GM19025 (cell line): ENCODE measurements around the gene RFX8.
"Not testable (repeated sequence)": the region's sequence is repeated elsewhere in the genome, so short reads cannot be mapped to it uniquely, and the experiment has no call there.

Source experiments
- ATAC-seq: cut with Tn5 transposase; IDR thresholded peaks from one replicate; pipeline ENCODE4 v1.9.1; 2021; ENCODE audit warnings: mild to moderate bottlenecking, low read depth, moderate library complexity; ENCODE audit not compliant: unreplicated experiment

Gene RFX8

DNA sequence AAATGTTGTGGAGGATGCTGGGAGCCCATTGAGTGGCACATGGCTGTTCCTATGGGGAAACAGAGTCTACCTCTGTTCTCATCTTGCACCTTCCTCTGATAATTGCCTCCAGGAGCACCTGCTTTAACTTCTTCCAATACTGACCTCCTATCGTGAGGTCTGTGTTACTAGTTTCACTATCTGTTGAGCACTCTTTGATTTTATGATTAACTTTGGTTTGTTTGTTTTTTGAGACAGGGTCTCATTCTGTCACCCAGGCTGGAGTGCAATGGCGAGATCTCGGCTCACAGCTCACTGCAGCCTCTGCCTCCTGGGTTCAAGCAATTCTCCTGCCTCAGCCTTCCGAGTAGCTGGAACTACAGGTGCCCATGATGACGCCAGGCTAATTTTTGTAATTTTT, 12.1 kb upstream of the RFX8 start:
- ATAC-seq = no peak

DNA sequence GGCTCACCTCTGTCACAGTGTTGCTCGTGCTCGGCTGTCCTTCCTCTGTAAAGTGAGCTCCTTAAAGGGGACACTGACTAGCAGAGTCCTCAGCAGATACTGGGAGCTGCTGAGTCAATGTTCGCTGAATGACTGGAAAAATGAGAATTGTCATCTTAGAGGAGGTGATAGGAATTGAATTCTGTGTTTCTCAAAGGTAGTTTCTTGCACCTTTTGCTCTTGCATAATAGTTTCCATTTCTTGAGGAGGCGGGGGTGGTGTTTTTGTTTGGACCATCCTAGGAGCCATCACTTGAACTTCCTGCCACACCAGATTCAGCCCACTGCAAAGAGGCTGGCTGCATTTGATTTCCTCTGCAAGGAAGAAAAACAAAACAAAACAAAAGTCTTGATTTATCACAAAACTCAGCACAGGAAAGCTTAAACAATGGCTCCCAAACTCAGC, 11.4 kb upstream of the RFX8 start:
- no peak for ATAC-seq

DNA sequence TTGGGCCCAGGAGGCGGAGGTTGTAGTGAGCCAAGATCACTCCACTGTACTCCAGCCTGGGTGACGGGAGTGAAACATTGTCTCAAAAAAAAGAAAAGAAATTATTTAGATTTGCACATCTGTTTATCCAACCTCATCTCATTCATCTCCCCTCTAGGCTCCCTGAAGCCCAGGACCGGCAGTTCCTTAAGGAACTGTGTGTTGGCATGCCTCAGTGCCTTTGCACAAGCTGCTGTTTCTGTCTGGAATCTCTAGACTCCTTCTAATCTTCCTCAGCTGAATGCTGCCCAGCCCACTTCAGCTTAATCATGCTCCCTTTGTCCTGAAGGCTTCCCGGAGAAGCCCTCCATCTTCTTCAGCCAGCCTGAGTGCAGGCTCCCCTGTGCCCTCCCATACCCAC, 10.9 kb upstream of the RFX8 start:
- ATAC-seq = no peak

DNA sequence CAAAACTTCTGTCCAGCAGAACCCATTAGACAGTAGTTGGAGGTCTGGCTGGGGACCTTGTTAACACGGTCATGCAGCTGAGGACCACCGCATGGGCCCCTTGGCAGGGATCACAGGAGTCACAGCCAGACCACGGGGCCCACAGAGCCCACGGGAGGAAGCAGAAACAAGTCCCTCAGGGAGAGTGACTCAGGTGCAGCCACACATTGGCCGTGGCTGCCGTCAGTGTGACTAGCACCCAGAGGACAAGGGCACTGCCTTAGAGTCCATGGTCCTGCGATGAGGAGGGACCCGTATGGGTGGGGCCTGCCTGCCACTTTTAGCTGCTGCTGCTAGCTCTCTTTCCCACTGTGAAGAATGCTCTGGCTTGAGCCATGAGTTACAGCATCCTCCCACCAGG, 5.9 kb upstream of the RFX8 start:
- ATAC-seq = no peak

DNA sequence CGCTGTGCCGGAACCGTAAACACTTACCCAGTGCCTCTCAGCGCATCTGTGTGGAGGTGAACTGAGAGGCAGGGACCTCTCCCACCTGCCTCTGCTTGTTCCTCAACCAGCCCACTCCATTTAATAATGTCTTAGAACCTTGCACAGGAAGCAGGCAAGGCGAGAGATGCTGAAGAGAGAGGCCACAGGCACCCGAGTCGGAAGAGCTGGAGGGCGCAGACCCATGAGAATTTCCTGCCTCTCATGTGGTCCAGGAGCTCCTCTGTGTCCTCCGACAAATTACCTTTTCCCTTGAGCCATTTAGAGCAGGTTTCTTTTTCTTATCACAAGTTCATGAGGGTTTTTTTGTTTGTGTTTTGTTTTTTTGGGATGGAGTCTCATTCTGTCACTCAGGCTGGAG, 4.9 kb upstream of the RFX8 start:
- ATAC-seq = no peak

DNA sequence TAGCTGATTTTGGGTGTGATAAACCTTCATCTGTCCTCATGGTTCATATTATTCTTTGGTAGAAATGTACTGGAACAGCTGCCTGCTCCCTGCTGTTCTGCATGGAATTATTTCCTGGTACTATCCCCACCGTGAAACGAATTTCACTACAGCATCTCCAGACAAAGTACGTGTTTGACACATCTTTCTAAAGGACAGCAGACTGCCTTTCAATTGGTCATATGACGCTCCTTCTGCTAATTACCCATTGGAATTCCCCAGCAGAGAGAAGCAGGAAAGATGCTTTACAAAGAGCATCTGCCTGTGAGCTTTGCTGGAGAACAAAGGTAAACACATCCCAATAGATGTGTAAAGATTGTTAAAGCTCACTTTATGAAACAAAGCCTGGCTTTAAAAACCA, 4.4 kb upstream of the RFX8 start:
- ATAC-seq = no peak

DNA sequence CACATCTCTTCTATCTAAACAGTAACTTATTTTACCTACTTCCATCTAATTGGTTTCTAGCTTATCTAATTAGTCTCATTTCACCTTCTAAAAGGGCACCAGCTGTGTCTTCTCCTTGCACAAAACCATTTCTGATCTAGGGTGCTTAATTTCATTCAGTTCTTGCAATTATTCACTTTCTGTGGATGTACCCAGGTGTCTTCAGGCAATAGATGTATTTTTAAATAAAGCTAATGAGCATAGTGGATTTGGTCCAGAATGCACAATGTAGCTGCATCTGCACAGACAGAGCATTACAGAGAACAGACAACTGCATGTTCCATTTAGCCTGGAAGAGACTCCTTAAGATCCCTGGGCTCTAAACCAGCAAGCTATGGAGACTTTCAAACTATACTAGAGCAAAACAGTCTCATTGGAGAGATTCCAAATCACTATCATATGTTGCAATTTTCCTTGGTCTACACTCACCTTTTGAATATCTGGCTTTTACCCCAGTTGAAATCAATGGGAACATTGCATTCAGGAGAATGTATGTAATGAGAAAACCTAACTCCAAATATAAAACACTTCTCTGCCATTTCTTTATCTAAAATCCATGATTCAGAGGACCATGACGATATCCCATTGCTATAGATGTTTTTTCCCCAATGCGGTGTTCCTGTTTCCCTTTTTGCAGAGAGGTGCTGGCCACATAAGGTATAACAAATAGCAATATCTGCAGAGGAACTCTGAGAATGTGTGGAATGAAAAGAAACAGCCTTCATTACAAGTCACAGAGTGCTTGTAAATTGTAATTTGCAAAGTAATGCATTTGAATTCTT, 3.5 kb upstream of the RFX8 start:
- ATAC-seq = no peak

DNA sequence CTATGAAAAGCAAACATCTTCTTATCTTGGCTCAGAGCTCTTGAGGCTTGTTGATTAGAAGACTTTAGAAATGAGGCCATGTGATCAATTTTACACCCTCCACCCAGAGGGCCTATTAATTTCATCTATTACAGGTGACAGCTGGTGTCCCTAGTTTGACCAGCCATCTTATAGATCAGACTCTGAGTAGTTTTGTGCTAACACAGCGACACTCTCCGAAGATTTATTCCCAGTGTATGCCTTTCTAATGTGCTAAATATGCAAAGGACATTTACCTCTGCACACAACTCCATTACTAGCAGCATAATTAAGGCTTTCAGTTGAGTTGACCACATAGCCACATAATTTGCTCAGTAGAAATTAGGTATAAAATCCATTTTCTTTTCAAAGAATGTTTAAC, 2.6 kb upstream of the RFX8 start:
- ATAC-seq = no peak

DNA sequence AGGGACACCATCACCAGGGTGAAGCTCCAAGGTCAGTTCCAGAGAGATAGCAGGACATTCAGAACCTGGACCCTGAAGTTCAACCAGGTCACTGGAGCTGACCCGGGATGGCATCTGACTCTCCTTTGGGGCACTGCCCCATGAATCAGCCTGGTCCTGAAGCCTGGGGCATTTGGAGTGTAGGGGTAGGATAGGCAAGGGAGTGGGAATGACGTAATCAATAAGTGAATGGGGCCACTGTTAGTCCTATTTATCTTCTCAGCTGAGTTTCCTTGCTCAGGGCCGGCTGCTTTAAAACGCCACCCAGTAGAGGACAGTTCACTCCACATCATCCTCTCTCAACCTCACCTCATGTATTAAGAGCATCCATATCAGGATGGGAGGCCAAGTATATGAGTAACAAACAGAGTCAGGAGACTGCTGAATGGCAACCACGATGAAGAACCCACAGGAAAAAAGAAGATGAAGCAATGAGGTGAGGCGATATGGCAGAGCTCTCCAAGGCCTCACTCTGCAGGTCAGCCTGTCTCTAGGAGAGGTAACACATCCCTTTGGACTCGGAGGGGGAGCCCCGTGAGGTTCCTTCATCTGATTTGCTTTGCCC, 1.8 kb upstream of the RFX8 start:
- ATAC-seq = no peak

DNA sequence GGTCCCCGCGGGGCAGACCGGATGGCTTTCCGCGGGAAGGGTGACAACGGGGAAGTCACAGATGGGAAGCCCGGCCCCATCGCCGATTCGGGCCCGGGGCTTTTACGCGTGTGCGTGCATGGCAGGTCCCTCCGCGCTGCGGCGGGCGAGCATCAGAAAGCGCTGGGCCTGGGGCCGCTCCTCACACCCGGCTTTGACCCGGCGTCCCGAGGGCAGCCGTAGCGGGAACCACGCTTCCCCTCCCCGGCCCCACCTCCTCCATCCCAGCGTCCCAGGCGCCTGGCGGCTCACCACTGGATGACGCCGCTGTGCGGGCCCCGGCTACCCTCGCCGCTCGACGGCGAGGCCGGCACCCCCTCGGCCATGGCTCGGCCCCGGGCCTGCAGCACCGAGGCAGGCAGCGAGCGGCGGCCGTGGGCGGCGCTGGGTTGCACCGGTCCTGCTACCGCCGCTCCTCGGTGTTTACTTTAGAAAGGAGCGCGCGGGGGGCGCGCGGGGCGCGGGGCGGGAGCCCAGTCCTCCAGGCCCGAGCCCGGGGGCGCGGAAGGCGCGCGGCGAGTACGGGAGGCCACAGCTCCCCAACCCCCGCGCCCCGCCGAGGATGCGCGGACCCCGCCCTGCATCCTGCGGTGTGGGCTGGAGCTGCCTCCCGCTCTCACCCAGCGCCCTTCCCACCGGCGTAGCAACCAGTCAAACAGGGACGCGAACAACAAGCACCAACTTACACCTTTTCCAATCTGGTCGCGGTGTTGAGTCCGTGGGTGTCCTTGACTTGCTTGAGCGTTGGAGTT, 806 bp downstream of the RFX8 start:
- no peak for ATAC-seq

DNA sequence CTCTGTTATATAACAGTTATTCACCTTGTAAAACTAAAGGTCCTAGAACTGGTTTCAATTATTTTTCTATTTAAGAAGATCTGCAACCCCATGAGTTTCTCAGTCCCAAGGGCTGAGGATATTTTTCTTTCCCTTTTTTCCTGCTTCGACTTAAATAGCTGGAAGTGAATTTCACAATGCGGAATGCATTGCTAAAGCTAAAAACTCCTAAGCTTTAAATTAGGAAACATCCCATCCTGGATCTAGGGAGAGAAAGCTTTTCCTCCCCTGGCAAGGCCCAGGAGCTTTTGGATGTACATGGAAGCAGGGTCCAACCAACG, 1.4 kb downstream of the RFX8 start:
- ATAC-seq = no peak

DNA sequence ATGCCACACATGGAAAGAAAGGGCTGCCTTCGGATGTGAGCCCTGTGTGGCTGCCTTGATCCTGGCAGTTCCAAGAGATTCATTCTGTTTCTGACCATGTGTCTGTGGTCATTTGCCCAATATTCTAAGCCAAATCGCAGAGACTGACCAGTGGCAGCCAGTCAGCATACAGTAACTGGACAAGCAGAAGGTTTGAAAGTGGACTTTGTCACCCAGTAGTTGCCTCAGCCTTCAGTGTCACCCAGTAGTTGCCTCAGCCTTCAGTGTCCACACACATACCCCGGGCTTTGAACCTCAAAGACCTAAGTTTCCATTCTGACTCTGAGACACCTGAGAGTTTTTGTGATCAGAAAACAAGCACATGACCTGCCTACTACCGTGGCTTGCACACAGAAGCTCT, 5.0 kb downstream of the RFX8 start:
- ATAC-seq = no peak

DNA sequence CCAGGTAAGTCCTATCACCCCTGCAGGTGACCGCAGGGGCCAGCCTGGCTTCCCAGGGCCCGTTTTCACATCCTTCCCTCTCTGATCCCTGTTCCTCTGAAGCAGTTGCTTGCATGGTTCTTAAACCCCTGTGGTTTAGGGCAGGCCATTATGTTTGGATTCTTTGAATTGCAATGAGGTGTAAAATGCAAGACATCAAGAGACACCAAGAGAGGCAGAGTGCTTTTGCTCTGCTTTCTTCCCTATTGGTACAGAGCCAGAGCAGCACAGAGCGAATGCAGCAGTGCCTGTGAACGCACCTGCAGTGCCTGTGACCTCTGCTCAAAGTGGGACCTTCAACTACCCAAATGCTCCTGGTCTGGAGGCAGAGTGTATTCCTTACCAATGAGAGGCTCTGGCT, 7.6 kb downstream of the RFX8 start:
- no peak for ATAC-seq

DNA sequence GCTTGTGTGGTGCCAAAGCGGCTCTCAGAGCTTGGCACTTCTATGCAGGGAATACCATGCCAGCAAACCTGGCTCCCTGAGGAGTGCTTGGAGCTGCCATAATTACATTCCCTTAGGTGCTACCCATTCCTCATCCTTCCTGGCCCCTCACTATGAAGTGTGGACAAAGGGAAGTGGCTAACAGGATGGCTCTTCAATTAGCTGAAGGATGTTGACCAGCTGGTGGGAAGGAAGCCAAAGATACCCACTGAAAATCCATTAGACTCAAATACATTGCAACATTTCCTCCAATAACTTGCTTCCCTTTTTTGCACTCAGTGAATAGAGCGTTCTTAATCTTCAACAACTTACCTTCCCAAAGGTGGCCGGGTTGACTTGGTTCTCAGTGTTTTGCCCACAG, 8.5 kb downstream of the RFX8 start:
- ATAC-seq = no peak

DNA sequence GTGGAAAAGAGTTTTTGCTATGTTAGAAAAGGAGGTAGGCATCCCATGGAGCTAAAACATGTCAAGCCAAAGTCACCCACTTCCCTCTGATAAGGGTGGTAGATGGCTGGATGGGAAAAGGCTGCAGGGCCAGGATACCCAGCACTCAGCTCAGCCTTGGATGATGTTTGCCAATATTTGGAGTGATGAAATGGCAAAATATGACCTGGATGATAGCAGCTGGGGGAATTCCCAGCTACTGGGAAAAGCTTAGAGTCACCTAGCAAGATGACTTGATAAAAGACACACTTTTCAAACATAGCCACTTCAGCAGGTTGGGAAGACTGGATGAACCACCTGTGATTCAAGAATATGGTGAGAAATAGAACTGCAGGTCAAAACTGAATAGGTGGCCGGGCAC, 10.1 kb downstream of the RFX8 start:
- ATAC-seq = no peak

DNA sequence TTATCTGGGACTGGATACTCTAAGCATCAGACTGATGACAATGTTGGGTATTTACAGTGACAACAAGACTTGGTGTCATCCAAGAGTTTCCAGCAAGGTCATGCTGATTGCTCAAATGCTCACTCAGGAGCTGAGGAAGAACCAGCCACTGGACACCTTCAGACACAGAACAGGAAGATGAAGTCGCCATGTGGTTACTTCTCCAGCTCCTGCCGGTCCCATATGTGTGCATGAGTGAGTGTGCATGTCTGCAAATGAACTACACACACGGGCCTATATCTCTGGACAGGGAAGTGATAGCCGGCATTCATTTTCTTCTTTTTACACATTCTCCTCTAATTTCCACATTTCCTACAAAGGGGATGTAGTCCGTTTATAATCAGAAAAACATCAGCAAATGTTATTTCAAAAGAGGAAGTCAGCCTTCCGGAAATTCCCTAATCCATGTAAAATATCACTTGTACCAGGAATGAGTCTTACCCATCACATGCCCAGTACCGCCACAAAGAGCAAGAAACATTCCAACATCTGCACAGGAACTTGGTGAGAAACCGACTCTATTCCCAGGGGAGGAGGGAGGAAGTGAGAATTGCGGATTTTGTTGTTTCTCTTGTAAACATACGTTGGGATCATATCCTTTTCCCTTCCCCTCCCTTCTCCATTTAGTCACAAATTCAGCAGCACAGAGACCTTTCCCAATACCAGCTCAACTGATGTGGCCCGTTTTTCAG, 10.8 kb downstream of the RFX8 start:
- ATAC-seq = no peak

DNA sequence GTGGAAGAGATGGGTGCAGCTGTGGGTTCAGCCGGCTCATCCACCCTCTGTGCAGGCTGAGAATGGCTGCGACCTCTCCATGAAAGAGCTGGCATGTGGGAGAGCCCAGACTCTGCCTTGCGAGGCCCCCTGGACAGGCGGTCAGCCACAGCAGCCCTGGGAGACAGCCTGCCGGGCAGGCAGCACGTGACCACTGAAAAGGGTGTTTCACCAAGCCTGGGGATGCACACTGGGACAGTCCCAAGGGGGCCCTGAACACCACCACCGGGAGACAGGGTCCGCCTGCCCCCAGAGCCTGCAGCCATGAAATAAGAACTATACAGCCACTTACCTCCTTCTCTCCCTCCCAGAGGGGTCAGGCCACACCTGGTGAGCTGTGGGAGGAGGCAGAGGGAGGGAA, 11.5 kb downstream of the RFX8 start:
- ATAC-seq = no peak

DNA sequence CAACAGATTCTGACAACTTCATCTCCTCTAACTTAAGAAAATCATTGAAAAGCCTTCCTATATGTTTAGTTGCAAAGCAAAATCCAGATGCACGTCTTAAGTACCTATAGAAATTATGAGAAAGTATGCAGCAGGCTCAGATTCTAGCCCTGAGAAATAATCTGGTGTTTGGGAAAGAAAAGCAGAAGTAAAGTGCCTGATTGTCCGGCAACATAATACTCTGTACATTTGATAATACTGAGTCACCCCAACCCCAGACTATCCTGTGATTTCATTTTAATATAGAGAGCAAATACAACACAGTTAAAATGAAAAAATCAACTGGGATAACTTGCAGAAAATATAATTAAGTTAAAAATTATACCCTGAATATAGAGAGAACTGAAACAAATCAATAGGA, 13.5 kb downstream of the RFX8 start:
- no peak for ATAC-seq

DNA sequence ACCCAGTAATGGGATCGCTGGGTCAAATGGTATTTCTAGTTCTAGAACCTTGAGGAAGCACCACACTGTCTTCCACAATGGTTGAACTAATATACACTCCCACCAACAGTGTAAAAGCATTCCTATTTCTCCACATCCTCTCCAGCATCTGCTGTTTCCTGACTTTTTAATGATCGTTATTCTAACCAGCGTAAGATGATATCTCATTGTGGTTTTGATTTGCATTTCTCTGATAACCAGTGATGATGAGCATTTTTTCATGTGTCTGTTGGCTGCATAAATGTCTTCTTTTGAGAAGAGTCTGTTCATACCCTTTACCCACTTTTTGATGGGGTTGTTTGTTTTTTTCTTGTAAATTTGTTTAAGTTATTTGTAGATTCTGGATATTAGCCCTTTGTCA, 20.5 kb downstream of the RFX8 start:
- ATAC-seq = not testable (repeated sequence)

DNA sequence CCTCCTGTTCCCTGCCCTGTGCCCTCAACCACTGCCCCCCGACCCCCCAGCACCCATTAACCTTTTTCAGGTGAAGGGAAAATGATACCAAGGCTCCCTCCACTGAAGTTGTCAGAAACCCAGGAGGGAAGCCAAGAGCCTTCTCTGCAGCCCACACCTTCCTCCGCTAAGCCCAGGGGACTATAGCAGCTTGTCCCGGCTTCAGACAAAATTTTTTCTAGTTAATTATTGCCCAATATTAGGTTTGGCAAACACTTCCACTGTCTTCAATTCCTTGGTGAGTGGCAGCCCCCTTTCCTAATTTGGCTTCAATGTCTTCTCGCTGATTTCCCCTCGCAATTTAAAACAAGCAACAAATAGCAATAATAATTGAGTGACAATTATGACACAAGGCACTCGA, 23.9 kb downstream of the RFX8 start:
- ATAC-seq = no peak

DNA sequence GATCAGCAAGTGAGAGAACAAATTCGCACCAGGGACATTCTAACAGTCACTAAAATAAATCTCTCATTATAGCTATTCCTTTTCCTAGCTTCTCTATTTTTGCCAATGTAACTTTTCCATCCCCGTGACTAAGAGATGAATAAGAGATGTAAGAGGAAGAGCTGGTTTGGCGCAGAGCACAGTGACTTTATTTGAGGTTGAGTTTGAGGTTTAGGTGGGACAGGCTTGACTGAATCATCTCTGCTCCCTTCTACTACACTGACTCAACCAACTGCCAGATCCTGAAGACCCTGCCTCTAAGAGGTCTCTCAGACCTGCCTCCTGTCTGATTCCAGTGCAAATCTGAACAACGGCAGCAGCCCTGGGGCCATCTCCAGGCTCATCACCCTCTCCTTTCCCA, 28.0 kb downstream of the RFX8 start:
- no peak for ATAC-seq
